NCI-H187 treated with DMSO at 0.1 percent for 48 hours (cell line): ENCODE results near the gene STK17A.

Experiments used
- DNase-seq: peaks from one replicate; lab custom pipeline; 2025; lab: John Stamatoyannopoulos, UW

Gene STK17A

GRCh38 chr7:43582503-43583423 lies at the start of gene STK17A:
STK17A (plus strand) TSS chr7:43583108; CDS start chr7:43583244, 136 bp downstream.
- DNase-seq: peak; percentile 41

GRCh38 chr7:43533801-43534479 lies 49.0 kb upstream of the STK17A start:
- no peak for DNase-seq

GRCh38 chr7:43535031-43535451 lies 47.9 kb upstream of the STK17A start:
- no peak for DNase-seq

- DNase-seq: no peak
These were observed 46.9 kb upstream of the STK17A start for GRCh38 chr7:43535810-43536585.

- DNase-seq: no peak
These were observed 46.1 kb upstream of the STK17A start for GRCh38 chr7:43536773-43537172.

GRCh38 chr7:43537765-43538403 lies 45.0 kb upstream of the STK17A start:
- DNase-seq: no peak

GRCh38 chr7:43538404-43538771 lies 44.5 kb upstream of the STK17A start:
- no peak for DNase-seq

- no peak for DNase-seq
These were observed 42.4 kb upstream of the STK17A start for GRCh38 chr7:43540471-43540870.

- no peak for DNase-seq
These were observed 40.2 kb upstream of the STK17A start for GRCh38 chr7:43542716-43543115.

- DNase-seq: no peak
These were observed 36.7 kb upstream of the STK17A start for GRCh38 chr7:43546231-43546630.

GRCh38 chr7:43550427-43550826 lies 32.5 kb upstream of the STK17A start:
- DNase-seq: no peak

GRCh38 chr7:43552122-43552521 lies 30.8 kb upstream of the STK17A start:
- no peak for DNase-seq

GRCh38 chr7:43553999-43554398 lies 28.9 kb upstream of the STK17A start:
- DNase-seq: no peak

GRCh38 chr7:43554423-43554822 lies 28.5 kb upstream of the STK17A start:
- DNase-seq: no peak

- no peak for DNase-seq
These were observed 24.9 kb upstream of the STK17A start for GRCh38 chr7:43557831-43558495.

- no peak for DNase-seq
These were observed 23.6 kb upstream of the STK17A start for GRCh38 chr7:43559171-43559945.

- DNase-seq: no peak
These were observed 23.0 kb upstream of the STK17A start for GRCh38 chr7:43559946-43560335.

GRCh38 chr7:43560742-43561330 lies 22.1 kb upstream of the STK17A start:
- no peak for DNase-seq

- DNase-seq: no peak
These were observed 20.5 kb upstream of the STK17A start for GRCh38 chr7:43562383-43562782.

- DNase-seq: no peak
These were observed 17.1 kb upstream of the STK17A start for GRCh38 chr7:43565786-43566185.
